ENCODE measurements around the gene TYMS. TPM values are rescaled to one million over a fixed set of nuclear protein-coding genes. Genes with fewer than 3 reads are reported as not detected.

Gene TYMS
- total and polyA plus RNA-seq, 9 of the 15 experiments (the other 6 are each of a cell fraction or from before 2014, with no cell fraction given) = 69.1 to 409 (median 175) TPM

GRCh38 chr18:658001-658946 lies 821 bp downstream of the TYMS start (continued):
- TF ChIP-seq ARID4B (CRISPR knock-in tag; IDR thresholded peaks at IDR 0.05) (peak; percentile 41; the same call in 1 of the 2 replicates), ZBTB26 (CRISPR knock-in tag; IDR thresholded peaks at IDR 0.05) (no peak), POLR2H (tag; IDR thresholded peaks at IDR 0.05; ENCODE audit: low read depth) (peak; percentile 92), SUPT5H (IDR thresholded peaks at IDR 0.05) (peak; percentile 96), CBX1 (IDR thresholded peaks at IDR 0.05; ENCODE audit: low read depth) (peak; percentile 60; the same call in 1 of the 2 replicates), HLTF (IDR thresholded peaks at IDR 0.05) (peak; percentile 47; the same call in 1 of the 2 replicates), PHF20 (IDR thresholded peaks at IDR 0.05; ENCODE audit: partially characterized antibody) (peak; percentile 54), DPF2 (IDR thresholded peaks at IDR 0.05) (peak; percentile 28), HDAC6 (IDR thresholded peaks at IDR 0.05; ENCODE audit: low read depth, low read length) (no peak), ZNF398 (CRISPR knock-in tag; IDR thresholded peaks at IDR 0.05) (no peak), U2AF2 (optimal IDR thresholded peaks at IDR 0.05; ENCODE audit: low read depth, low read length) (no peak), RBFOX2 (IDR thresholded peaks at IDR 0.05; ENCODE audit: low read depth, low read length) (peak; percentile 98)
- TF ChIP-seq, protein P1, sequence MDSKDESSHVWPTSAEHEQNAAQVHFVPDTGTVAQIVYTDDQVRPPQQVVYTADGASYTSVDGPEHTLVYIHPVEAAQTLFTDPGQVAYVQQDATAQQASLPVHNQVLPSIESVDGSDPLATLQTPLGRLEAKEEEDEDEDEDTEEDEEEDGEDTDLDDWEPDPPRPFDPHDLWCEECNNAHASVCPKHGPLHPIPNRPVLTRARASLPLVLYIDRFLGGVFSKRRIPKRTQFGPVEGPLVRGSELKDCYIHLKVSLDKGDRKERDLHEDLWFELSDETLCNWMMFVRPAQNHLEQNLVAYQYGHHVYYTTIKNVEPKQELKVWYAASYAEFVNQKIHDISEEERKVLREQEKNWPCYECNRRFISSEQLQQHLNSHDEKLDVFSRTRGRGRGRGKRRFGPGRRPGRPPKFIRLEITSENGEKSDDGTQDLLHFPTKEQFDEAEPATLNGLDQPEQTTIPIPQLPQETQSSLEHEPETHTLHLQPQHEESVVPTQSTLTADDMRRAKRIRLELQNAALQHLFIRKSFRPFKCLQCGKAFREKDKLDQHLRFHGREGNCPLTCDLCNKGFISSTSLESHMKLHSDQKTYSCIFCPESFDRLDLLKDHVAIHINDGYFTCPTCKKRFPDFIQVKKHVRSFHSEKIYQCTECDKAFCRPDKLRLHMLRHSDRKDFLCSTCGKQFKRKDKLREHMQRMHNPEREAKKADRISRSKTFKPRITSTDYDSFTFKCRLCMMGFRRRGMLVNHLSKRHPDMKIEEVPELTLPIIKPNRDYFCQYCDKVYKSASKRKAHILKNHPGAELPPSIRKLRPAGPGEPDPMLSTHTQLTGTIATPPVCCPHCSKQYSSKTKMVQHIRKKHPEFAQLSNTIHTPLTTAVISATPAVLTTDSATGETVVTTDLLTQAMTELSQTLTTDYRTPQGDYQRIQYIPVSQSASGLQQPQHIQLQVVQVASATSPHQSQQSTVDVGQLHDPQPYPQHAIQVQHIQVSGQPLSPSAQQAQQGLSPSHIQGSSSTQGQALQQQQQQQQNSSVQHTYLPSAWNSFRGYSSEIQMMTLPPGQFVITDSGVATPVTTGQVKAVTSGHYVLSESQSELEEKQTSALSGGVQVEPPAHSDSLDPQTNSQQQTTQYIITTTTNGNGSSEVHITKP (IDR thresholded peaks at IDR 0.05; ENCODE audit: partially characterized antibody) = peak; percentile 99
